K562 (cell line): ENCODE data around the gene SLC6A4. TPM values are rescaled to one million over a fixed set of nuclear protein-coding genes. Genes with fewer than 3 reads are reported as not detected.

Source experiments
- ATAC-seq: fragments of 200-7000 bp; cut with Tn5 transposase; 3 replicates; pipeline ENCODE4 v1.9.1; 2020; ENCODE audit warnings: moderate library complexity
- BruUV-seq: library from RNA; stranded (reverse); fragments of 400-500 nt; replicated peaks from 2 replicates; lab custom pipeline; 2021; lab: Mats Ljungman, UMichigan
- CTCF ChIA-PET: fragments of 300-600 bp; formaldehyde crosslinking; extraction: SDS; loops from one replicate; lab custom pipeline; 2021; ENCODE audit warnings: low intra/inter-chr PET ratio; lab: Yijun Ruan, JAX
- POLR2A ChIA-PET: fragments of 300-600, 350-650 bp; sonication (Branson Sonifier 250); formaldehyde crosslinking; extraction: SDS; loops from one replicate; lab custom pipeline; 2021; ENCODE audit warnings: antibody characterized with exemption, inconsistent platforms; lab: Yijun Ruan, JAX
- DNase-seq, 4 experiments: peaks; one replicate each; pipeline versions ENCODE4 v3.0.0 to v3.0.0-alpha.2; 2011 to 2018; ENCODE audit warnings: low spot score in 3 of 4, mixed read lengths in 3 of 4; ENCODE audit errors: extremely low read depth in 1 of 4
- FAIRE-seq: peaks from 2 replicates; lab custom pipeline; 2011; peaks lifted over from hg19 to GRCh38; lab: Jason Lieb, UNC
- H2AFZ ChIP-seq: 2 replicates; pipeline ENCODE4 v1.6.0; 2011; ENCODE audit warnings: low read depth, low read length, control low read depth, inconsistent platforms
- H3K27ac ChIP-seq: fragments of 200-600 bp; 3 replicates; pipeline ENCODE4 v1.8.0; 2011; ENCODE audit warnings: low read depth, mild to moderate bottlenecking, control low read depth, inconsistent platforms, low read length, moderate library complexity, mixed read lengths; ENCODE audit errors: extremely low read depth
- H3K27me3 ChIP-seq, 2 experiments: fragments of 300-600 bp in 1 of 2; 2 replicates in 1 of 2; 3 replicates in 1 of 2; pipeline versions ENCODE4 v1.6.0 to v1.8.0; 2011; ENCODE audit warnings: inconsistent platforms in 2 of 2, low read length in 2 of 2, mild to moderate bottlenecking in 1 of 2, mixed read lengths in 1 of 2, moderate library complexity in 1 of 2; ENCODE audit not compliant: control insufficient read depth in 2 of 2, insufficient read depth in 2 of 2
- H3K36me3 ChIP-seq: fragments of 300-600 bp; 3 replicates; pipeline ENCODE4 v1.8.0; 2011; ENCODE audit warnings: mild to moderate bottlenecking, low read length, inconsistent platforms; ENCODE audit not compliant: control insufficient read depth, insufficient read depth
- H3K4me1 ChIP-seq, 2 experiments: fragments of 200-600 bp in 1 of 2; replicated peaks in 1 of 2; 2 replicates in 1 of 2; 3 replicates in 1 of 2; pipeline versions ENCODE4 v1.5.1 to v1.8.0; 2011; ENCODE audit warnings: inconsistent platforms in 2 of 2, low read length in 2 of 2, mild to moderate bottlenecking in 1 of 2, mixed read lengths in 1 of 2, moderate library complexity in 1 of 2; ENCODE audit not compliant: control insufficient read depth in 2 of 2, insufficient read depth in 2 of 2
- H3K4me2 ChIP-seq: 2 replicates; pipeline ENCODE4 v1.6.1; 2011; ENCODE audit warnings: low read length, control low read depth, inconsistent platforms, mixed read lengths; ENCODE audit not compliant: insufficient read depth
- H3K4me3 ChIP-seq: fragments of 200-600 bp; sonication (generic), shearing (Covaris generic); 2 replicates; pipeline ENCODE4 v1.5.1; 2016; ENCODE audit warnings: control low read depth, inconsistent platforms
- H3K79me2 ChIP-seq: fragments of 200-600 bp; 3 replicates; pipeline ENCODE4 v1.8.0; 2011; ENCODE audit warnings: low read length, inconsistent platforms; ENCODE audit not compliant: control insufficient read depth, insufficient read depth
- H3K9ac ChIP-seq, 2 experiments: 2 replicates each; pipeline versions ENCODE4 v1.6.0 to v1.6.1; 2011; ENCODE audit warnings: low read depth in 2 of 2, low read length in 2 of 2, control low read depth in 1 of 2, inconsistent platforms in 1 of 2, mild to moderate bottlenecking in 1 of 2, mixed read lengths in 1 of 2; ENCODE audit not compliant: insufficient read depth in 1 of 2
- H3K9me1 ChIP-seq: one replicate; pipeline ENCODE4 v1.6.0; 2011; ENCODE audit warnings: inconsistent platforms, mild to moderate bottlenecking, low read length, moderate library complexity; ENCODE audit not compliant: control insufficient read depth, insufficient read depth
- H3K9me3 ChIP-seq: replicated peaks from 2 replicates; pipeline ENCODE4 v1.5.1; 2011; ENCODE audit warnings: low read depth, low read length, inconsistent platforms; ENCODE audit not compliant: control insufficient read depth, insufficient read depth
- H4K20me1 ChIP-seq: replicated peaks from 2 replicates; pipeline ENCODE4 v1.6.1; 2011; ENCODE audit warnings: low read length, inconsistent platforms, mixed read lengths; ENCODE audit not compliant: control insufficient read depth, insufficient read depth
- E4F1 ChIP-seq: fragments of 250-450 bp; sonication (Bioruptor Pico); IDR thresholded peaks from 2 replicates; pipeline ENCODE4 v1.5.0; 2021; ENCODE audit warnings: mild to moderate bottlenecking, borderline replicate concordance
- ELF2 ChIP-seq: fragments of 250-450 bp; sonication (Bioruptor Pico); IDR thresholded peaks from 2 replicates; pipeline ENCODE4 v1.5.0; 2021; ENCODE audit warnings: mild to moderate bottlenecking
- EWSR1 ChIP-seq: fragments of 450-650 bp; IDR thresholded peaks from 2 replicates; pipeline ENCODE4 v1.6.1; 2018; ENCODE audit warnings: borderline replicate concordance, mild to moderate bottlenecking, low read depth, moderate library complexity; ENCODE audit not compliant: partially characterized antibody
- HNRNPH1 ChIP-seq: fragments of 200-400 bp; formaldehyde crosslinking; optimal IDR thresholded peaks from 2 replicates; pipeline ENCODE3; 2017; ENCODE audit warnings: low read depth, mild to moderate bottlenecking, low read length, moderate library complexity
- JUN ChIP-seq, 2 experiments: sonication (generic) in 1 of 2; formaldehyde crosslinking in 1 of 2; IDR thresholded peaks; 2 replicates each; pipeline versions ENCODE4 v1.6.1 to v1.8.0; 2012 to 2022; ENCODE audit warnings: borderline replicate concordance in 2 of 2, mild to moderate bottlenecking in 2 of 2, improper control_type of control experiment in 1 of 2, low read depth in 1 of 2, low read length in 1 of 2, missing genetic modification reagents in 1 of 2
- RAD51 ChIP-seq: fragments of 450-650 bp; IDR thresholded peaks from 2 replicates; pipeline ENCODE4 v1.7.1; 2016; ENCODE audit warnings: low read depth, mild to moderate bottlenecking, borderline replicate concordance
- ZFP36 ChIP-seq: fragments of 150-350 bp; IDR thresholded peaks from 2 replicates; pipeline ENCODE4 v1.6.1; 2018; ENCODE audit warnings: low read length, low read depth; ENCODE audit not compliant: partially characterized antibody
- ZNF23 ChIP-seq: fragments of 250-450 bp; sonication (Bioruptor Pico); IDR thresholded peaks from 2 replicates; pipeline ENCODE4 v1.4.0; 2020; ENCODE audit warnings: mild to moderate bottlenecking
- WGBS: fragments of 100-300 bp; shearing (Covaris generic); methylation state at CpG from one replicate; pipeline ENCODE4 v1.1.6; 2016; ENCODE audit warnings: low coverage, mixed read lengths; ENCODE audit not compliant: insufficient coverage; ENCODE audit errors: missing lambda C conversion rate; 5-methylcytosine and 5-hydroxymethylcytosine counted together
- in situ Hi-C: fragments of 300-500 bp; cut with MboI; formaldehyde crosslinking; loops from 4 replicates; pipeline ENCODE4 v1.15.0; 2018; ENCODE audit warnings: inconsistent platforms, mixed read lengths
- intact Hi-C: fragments of 100-400 bp; cut with micrococcal nuclease; formaldehyde crosslinking; loops from 2 replicates; pipeline ENCODE4 v1.14.2; 2022
- polyA plus RNA-seq, 8 experiments: library from polyadenylated mRNA; depleted of rRNA in 4 of 8; stranded (reverse) in 5 of 8; unstranded in 3 of 8; fragments of >200 nt; fragmentation: Nextera tagmentation in 2 of 8; fragmentation: Illumina TruSeq in 1 of 8; extraction: Ambion mirVana in 2 of 8; extraction: Trizol in 1 of 8; gene quantifications; 2 replicates each; pipeline versions ENCODE4 v1.2.1 to v1.2.3, GENCODE V29; 2011 to 2014; ENCODE audit warnings: inconsistent platforms in 1 of 8, missing spikeins in 1 of 8
- total RNA-seq, 7 experiments: library from RNA; depleted of rRNA in 6 of 7; stranded (reverse); fragments of >200 nt in 6 of 7; fragmentation: Illumina TruSeq in 2 of 7; extraction: Trizol in 2 of 7; gene quantifications; 2 replicates each; pipeline versions ENCODE4 v1.2.1 to v1.2.3, GENCODE V29; 2011 to 2021; ENCODE audit warnings: low replicate concordance in 1 of 7
- TF ChIP-seq, protein P1 (sequence below): IDR thresholded peaks from 2 replicates; pipeline ENCODE4 v1.6.1; 2016; ENCODE audit warnings: missing genetic modification characterization, missing compliant biosample characterization

SLC6A4 gene
- total and polyA plus RNA-seq, 9 of the 15 experiments (the other 6 are each of a cell fraction or from before 2014, with no cell fraction given): 0.05 to 0.09 (median 0.07) TPM; not detected in 6

GRCh38 chr17:30249460-30249859 is 14.0 kb upstream of the SLC6A4 start:
- 91% methylated on average over 5 of the region's 5 CpGs for WGBS
- no peak for FAIRE-seq
- no peaks in the 10 kb centered on the region for H3K79me2 ChIP-seq
- BruUV-seq: no TSS peak
- no peak overlapping the region for H3K4me2 ChIP-seq
- CTCF ChIA-PET: no interaction called here
- H3K4me3 ChIP-seq: no peak overlapping the region
- no peak overlapping the region for H3K27ac ChIP-seq
- no peak overlapping the region for H2AFZ ChIP-seq
- no peaks in the 10 kb centered on the region for H3K27me3 ChIP-seq
- in situ Hi-C loops: no loop called here
- DNase-seq: no peak
- H3K36me3 ChIP-seq: peaks cover 76% of the 10 kb centered on the region
- POLR2A ChIA-PET: no interaction called here
- H3K9ac ChIP-seq: no peak overlapping the region
- intact Hi-C loops: no loop called here
- no peak for ATAC-seq
- no peaks in the 10 kb centered on the region for H4K20me1 ChIP-seq
- H3K9me1 ChIP-seq: peaks cover 4% of the 10 kb centered on the region
- no peak for TF ChIP-seq E4F1 (CRISPR knock-in tag)
- TF ChIP-seq, all 486 proteins: peak for 0
- H3K4me1 ChIP-seq: peaks cover 0 to 3% of the 10 kb centered on the region in 2 experiments; a peak in 3 of 5 replicates
- H3K9me3 ChIP-seq: no peaks in the 10 kb centered on the region

DNA sequence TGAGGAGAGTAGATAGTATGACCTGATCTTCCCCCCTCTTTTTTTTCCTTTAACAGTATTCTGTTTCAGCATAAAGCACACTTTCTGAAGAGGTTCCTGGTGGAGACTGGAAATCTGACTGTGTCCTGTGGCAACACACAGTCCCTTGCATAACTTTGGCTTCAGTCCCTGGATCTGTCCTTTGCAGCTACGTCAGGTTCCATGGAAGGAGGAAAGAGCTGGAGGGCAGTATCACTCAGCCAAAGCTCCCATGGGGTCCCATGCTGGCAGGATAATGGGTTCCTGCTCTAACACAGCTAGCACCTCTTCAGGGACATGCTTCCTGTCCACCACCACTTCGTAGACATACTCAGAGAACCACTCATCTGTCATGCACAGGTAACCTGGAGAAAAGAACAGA is 13.3 kb upstream of the SLC6A4 start:
- 100% methylated on average over 2 of the region's 2 CpGs for WGBS
- FAIRE-seq: no peak
- CTCF ChIA-PET: no interaction called here
- TF ChIP-seq RAD51 (no peak), JUN (IDR thresholded peaks at IDR 0.05; ENCODE audit: borderline replicate concordance, low read depth, low read length) (no peak), JUN (CRISPR knock-in tag; IDR thresholded peaks at IDR 0.05; ENCODE audit: borderline replicate concordance) (no peak), ELF2 (CRISPR knock-in tag) (no peak), ZNF23 (CRISPR knock-in tag) (no peak), EWSR1 (no peak), HNRNPH1 (no peak), ZFP36 (no peak)
- TF ChIP-seq, protein P1, sequence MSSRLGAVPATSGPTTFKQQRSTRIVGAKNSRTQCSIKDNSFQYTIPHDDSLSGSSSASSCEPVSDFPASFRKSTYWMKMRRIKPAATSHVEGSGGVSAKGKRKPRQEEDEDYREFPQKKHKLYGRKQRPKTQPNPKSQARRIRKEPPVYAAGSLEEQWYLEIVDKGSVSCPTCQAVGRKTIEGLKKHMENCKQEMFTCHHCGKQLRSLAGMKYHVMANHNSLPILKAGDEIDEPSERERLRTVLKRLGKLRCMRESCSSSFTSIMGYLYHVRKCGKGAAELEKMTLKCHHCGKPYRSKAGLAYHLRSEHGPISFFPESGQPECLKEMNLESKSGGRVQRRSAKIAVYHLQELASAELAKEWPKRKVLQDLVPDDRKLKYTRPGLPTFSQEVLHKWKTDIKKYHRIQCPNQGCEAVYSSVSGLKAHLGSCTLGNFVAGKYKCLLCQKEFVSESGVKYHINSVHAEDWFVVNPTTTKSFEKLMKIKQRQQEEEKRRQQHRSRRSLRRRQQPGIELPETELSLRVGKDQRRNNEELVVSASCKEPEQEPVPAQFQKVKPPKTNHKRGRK (tag): no peak

More for the DNA sequence above, 13.3 kb upstream of the SLC6A4 start:
- Histone ChIP-seq H3K4me1 (peaks cover 0 to 3% of the 10 kb centered on the region in 2 experiments; a peak in 1 of 5 replicates), H3K9me1 (peaks cover 4% of the 10 kb centered on the region), H3K36me3 (peaks cover 71% of the 10 kb centered on the region), H3K4me2 (no peak overlapping the region), H3K4me3 (no peak overlapping the region), H4K20me1 (no peaks in the 10 kb centered on the region), H3K79me2 (no peaks in the 10 kb centered on the region), H3K9ac (no peak overlapping the region), H3K27ac (no peak overlapping the region), H2AFZ (no peak overlapping the region), H3K27me3 (no peaks in the 10 kb centered on the region), H3K9me3 (no peaks in the 10 kb centered on the region)
- ATAC-seq: no peak
- POLR2A ChIA-PET: interaction anchor here (2.0 kb wide), 1 partner anchor 10 kb away, joined by 6 read pairs; no protein-coding TSS in a partner anchor
- BruUV-seq: no TSS peak
- in situ Hi-C loops (no loop called here), intact Hi-C loops (no loop called here)
- DNase-seq: no peak
